ENCODE measurements around the gene INTS4.

GRCh38 chr11:78020246-78020645 is 25.8 kb upstream of the INTS4 start:
- TF ChIP-seq, protein P1, sequence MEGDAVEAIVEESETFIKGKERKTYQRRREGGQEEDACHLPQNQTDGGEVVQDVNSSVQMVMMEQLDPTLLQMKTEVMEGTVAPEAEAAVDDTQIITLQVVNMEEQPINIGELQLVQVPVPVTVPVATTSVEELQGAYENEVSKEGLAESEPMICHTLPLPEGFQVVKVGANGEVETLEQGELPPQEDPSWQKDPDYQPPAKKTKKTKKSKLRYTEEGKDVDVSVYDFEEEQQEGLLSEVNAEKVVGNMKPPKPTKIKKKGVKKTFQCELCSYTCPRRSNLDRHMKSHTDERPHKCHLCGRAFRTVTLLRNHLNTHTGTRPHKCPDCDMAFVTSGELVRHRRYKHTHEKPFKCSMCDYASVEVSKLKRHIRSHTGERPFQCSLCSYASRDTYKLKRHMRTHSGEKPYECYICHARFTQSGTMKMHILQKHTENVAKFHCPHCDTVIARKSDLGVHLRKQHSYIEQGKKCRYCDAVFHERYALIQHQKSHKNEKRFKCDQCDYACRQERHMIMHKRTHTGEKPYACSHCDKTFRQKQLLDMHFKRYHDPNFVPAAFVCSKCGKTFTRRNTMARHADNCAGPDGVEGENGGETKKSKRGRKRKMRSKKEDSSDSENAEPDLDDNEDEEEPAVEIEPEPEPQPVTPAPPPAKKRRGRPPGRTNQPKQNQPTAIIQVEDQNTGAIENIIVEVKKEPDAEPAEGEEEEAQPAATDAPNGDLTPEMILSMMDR (optimal IDR thresholded peaks at IDR 0.05 in 1 of 3, IDR thresholded peaks at IDR 0.05 in 1 of 3, conservative IDR thresholded peaks at IDR 0.05 in 1 of 3; ENCODE audit: extremely low read depth in 1 of 3, insufficient read depth in 2 of 3, low read length in 3 of 3): no peak
- TF ChIP-seq EZH2 (IDR thresholded peaks at IDR 0.05; ENCODE audit: low read length): no peak
